K562 (cell line): Measurements from ENCODE around the gene NAA38. TPM values are rescaled to one million over a fixed set of nuclear protein-coding genes. Genes with fewer than 3 reads are reported as not detected.
A peak's percentile ranks its signal among the peaks of the same experiment; 100 is the strongest.

Source experiments
- CBX2 ChIP-seq: fragments of 200-600 bp; sonication (generic); IDR thresholded peaks from one replicate; pipeline ENCODE4 v1.6.1; 2012; ENCODE audit warnings: mild to moderate bottlenecking, low read length, inconsistent platforms; ENCODE audit not compliant: insufficient read depth, poor library complexity, severe bottlenecking
- CTBP1 ChIP-seq: fragments of 450-650 bp; IDR thresholded peaks from 2 replicates; pipeline ENCODE4 v1.6.1; 2016; ENCODE audit warnings: borderline replicate concordance
- GABPB2 ChIP-seq: fragments of 250-450 bp; sonication (Bioruptor Pico); conservative IDR thresholded peaks from 2 replicates; pipeline ENCODE4 v1.5.1; 2021; ENCODE audit warnings: mild to moderate bottlenecking
- KAT8 ChIP-seq: fragments of 450-650 bp; IDR thresholded peaks from 2 replicates; pipeline ENCODE4 v1.6.1; 2016; ENCODE audit warnings: low read depth, mild to moderate bottlenecking
- L3MBTL2 ChIP-seq: fragments of 450-650 bp; IDR thresholded peaks from 2 replicates; pipeline ENCODE4 v1.6.1; 2016; ENCODE audit warnings: mild to moderate bottlenecking, moderate library complexity
- MCM2 ChIP-seq: fragments of 450-650 bp; IDR thresholded peaks from 2 replicates; pipeline ENCODE4 v1.6.1; 2017; ENCODE audit warnings: low read depth, mild to moderate bottlenecking
- NCOR1 ChIP-seq: fragments of 450-650 bp; IDR thresholded peaks from 2 replicates; pipeline ENCODE4 v1.6.1; 2016; ENCODE audit warnings: mild to moderate bottlenecking, moderate library complexity
- NUFIP1 ChIP-seq: fragments of 450-650 bp; IDR thresholded peaks from 2 replicates; pipeline ENCODE4 v1.6.1; 2018; ENCODE audit not compliant: partially characterized antibody
- PHTF2 ChIP-seq: fragments of 250-450 bp; sonication (Bioruptor Pico); IDR thresholded peaks from 2 replicates; pipeline ENCODE4 v1.5.0; 2021; ENCODE audit warnings: mild to moderate bottlenecking
- PURB ChIP-seq: sonication (generic); formaldehyde crosslinking; IDR thresholded peaks from 2 replicates; pipeline ENCODE4 v1.9.0; 2021; ENCODE audit warnings: low read depth, mild to moderate bottlenecking, missing genetic modification reagents
- SRSF9 ChIP-seq: fragments of 200-400 bp; formaldehyde crosslinking; IDR thresholded peaks from 2 replicates; pipeline ENCODE4 v1.6.1; 2017; ENCODE audit warnings: low read depth, low read length, borderline replicate concordance
- TGIF2 ChIP-seq: sonication (generic); formaldehyde crosslinking; IDR thresholded peaks from 2 replicates; pipeline ENCODE4 v1.8.1; 2022; ENCODE audit warnings: mild to moderate bottlenecking, missing genetic modification reagents, moderate library complexity
- ZNF121 ChIP-seq: sonication (generic); formaldehyde crosslinking; conservative IDR thresholded peaks from 2 replicates; pipeline ENCODE4 v1.8.0; 2022; ENCODE audit warnings: missing genetic modification reagents
- ZNF184 ChIP-seq: sonication (generic); formaldehyde crosslinking; IDR thresholded peaks from 2 replicates; pipeline ENCODE4 v1.5.0; 2020; ENCODE audit warnings: missing genetic modification reagents
- ZNF23 ChIP-seq: fragments of 250-450 bp; sonication (Bioruptor Pico); IDR thresholded peaks from 2 replicates; pipeline ENCODE4 v1.4.0; 2020; ENCODE audit warnings: mild to moderate bottlenecking
- ZNF41 ChIP-seq: fragments of 250-450 bp; sonication (Bioruptor Pico); conservative IDR thresholded peaks from 2 replicates; pipeline ENCODE4 v1.4.0; 2020; ENCODE audit warnings: mild to moderate bottlenecking
- ZNF644 ChIP-seq: fragments of 200-800 bp; sonication (Bioruptor generic); IDR thresholded peaks from 2 replicates; pipeline ENCODE4 v1.6.1; 2016; ENCODE audit warnings: low read depth, missing genetic modification characterization, missing compliant biosample characterization
- polyA plus RNA-seq, 8 experiments: library from polyadenylated mRNA; depleted of rRNA in 4 of 8; stranded (reverse) in 5 of 8; unstranded in 3 of 8; fragments of >200 nt; fragmentation: Nextera tagmentation in 2 of 8; fragmentation: Illumina TruSeq in 1 of 8; extraction: Ambion mirVana in 2 of 8; extraction: Trizol in 1 of 8; gene quantifications; 2 replicates each; pipeline versions ENCODE4 v1.2.1 to v1.2.3, GENCODE V29; 2011 to 2014; ENCODE audit warnings: inconsistent platforms in 1 of 8, missing spikeins in 1 of 8
- total RNA-seq, 7 experiments: library from RNA; depleted of rRNA in 6 of 7; stranded (reverse); fragments of >200 nt in 6 of 7; fragmentation: Illumina TruSeq in 2 of 7; extraction: Trizol in 2 of 7; gene quantifications; 2 replicates each; pipeline versions ENCODE4 v1.2.1 to v1.2.3, GENCODE V29; 2011 to 2021; ENCODE audit warnings: low replicate concordance in 1 of 7
- TF ChIP-seq, protein P1 (sequence below): conservative IDR thresholded peaks from 2 replicates; pipeline ENCODE4 v1.6.1; 2011; ENCODE audit warnings: low read depth, mild to moderate bottlenecking, low read length; ENCODE audit not compliant: control insufficient read depth
- TF ChIP-seq, protein P2 (sequence below): fragments of 450-650 bp; IDR thresholded peaks from 2 replicates; pipeline ENCODE4 v1.6.1; 2016; ENCODE audit warnings: borderline replicate concordance
- TF ChIP-seq, protein P3 (sequence below): sonication (generic); formaldehyde crosslinking; IDR thresholded peaks from 2 replicates; pipeline ENCODE4 v1.8.0; 2022; ENCODE audit warnings: mild to moderate bottlenecking, missing genetic modification reagents
- TF ChIP-seq, protein P4 (sequence below): fragments of 250-450 bp; sonication (Bioruptor Pico); IDR thresholded peaks from 2 replicates; pipeline ENCODE4 v1.9.0; 2021; ENCODE audit warnings: mild to moderate bottlenecking
- TF ChIP-seq, protein P5 (sequence below): fragments of 250-450 bp; sonication (Bioruptor Pico); IDR thresholded peaks from 2 replicates; pipeline ENCODE4 v1.8.0; 2021; ENCODE audit warnings: moderate library complexity, mild to moderate bottlenecking, inconsistent platforms
- TF ChIP-seq, protein P6 (sequence below): fragments of 450-650 bp; conservative IDR thresholded peaks from 2 replicates; pipeline ENCODE4 v1.6.1; 2016; ENCODE audit warnings: missing genetic modification characterization, low read depth, mild to moderate bottlenecking, control low read depth, missing compliant biosample characterization

Gene NAA38
- total and polyA plus RNA-seq, 9 of the 15 experiments (the other 6 are each of a cell fraction or from before 2014, with no cell fraction given) = 16.4 to 99.8 (median 57.3) TPM

DNA sequence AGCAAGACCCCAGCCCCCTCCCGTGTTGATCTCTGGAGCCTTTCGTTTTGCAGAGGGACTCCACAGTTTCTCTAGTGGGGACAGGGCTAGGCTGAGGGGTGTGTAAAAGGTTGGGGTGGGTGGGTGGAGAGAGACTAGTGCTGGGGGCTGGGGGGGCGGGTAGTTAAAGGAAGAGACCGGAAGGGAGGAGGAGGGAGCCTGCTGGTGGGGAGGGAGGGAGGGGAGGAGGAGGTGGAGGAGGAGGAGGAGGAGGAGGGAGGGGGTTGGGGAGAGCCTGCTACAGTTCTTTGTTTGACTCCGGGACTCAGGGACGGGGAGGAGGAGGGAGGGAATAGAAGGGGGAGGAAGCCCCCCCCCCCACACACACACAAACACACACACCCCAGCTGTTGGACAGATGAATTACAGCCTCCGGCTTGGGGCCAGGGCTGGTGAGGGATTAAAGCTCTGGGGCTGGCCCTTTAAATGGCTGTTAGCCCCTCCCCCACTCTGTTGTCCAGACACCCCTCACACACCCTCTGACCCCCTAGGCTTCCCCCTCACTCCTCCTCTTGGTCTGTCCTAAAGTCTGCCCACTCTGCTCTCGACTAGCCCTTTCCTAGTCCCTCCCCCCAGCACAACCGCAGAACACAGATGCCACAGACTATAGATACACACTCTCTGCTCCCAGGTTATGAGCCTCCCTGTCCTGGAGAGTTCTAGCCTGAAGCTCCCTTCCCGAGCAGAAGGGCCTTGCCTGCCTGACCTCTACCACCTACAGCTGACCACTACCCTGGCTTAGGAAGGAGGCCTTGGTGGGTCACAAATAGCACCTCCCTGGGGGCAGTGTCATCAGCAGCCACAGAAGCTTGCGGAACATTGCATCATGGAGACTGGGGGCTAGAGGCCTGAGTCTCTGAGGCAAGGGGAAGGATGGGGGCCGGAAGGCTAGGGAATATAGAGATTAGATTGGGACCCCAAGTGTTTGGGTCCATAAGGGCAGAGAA is 19.0 kb downstream of the NAA38 start (continued):
- TF ChIP-seq NUFIP1 (no peak), NCOR1 (0 out of 2 replicates have a peak, but pooled peaks have one; percentile 13), SRSF9 (no peak), ZNF23 (CRISPR knock-in tag) (no peak), PHTF2 (CRISPR knock-in tag) (no peak), CTBP1 (peak; percentile 40), ZNF184 (CRISPR knock-in tag) (no peak), MCM2 (no peak), TGIF2 (CRISPR knock-in tag) (no peak), ZNF644 (no peak), CBX2 (no peak), ZNF121 (no peak), PURB (CRISPR knock-in tag) (no peak), ZNF41 (CRISPR knock-in tag) (no peak), L3MBTL2 (no peak), GABPB2 (CRISPR knock-in tag) (no peak), KAT8 (no peak)
- TF ChIP-seq, protein P1, sequence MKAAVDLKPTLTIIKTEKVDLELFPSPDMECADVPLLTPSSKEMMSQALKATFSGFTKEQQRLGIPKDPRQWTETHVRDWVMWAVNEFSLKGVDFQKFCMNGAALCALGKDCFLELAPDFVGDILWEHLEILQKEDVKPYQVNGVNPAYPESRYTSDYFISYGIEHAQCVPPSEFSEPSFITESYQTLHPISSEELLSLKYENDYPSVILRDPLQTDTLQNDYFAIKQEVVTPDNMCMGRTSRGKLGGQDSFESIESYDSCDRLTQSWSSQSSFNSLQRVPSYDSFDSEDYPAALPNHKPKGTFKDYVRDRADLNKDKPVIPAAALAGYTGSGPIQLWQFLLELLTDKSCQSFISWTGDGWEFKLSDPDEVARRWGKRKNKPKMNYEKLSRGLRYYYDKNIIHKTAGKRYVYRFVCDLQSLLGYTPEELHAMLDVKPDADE = no peak
- TF ChIP-seq, protein P2, sequence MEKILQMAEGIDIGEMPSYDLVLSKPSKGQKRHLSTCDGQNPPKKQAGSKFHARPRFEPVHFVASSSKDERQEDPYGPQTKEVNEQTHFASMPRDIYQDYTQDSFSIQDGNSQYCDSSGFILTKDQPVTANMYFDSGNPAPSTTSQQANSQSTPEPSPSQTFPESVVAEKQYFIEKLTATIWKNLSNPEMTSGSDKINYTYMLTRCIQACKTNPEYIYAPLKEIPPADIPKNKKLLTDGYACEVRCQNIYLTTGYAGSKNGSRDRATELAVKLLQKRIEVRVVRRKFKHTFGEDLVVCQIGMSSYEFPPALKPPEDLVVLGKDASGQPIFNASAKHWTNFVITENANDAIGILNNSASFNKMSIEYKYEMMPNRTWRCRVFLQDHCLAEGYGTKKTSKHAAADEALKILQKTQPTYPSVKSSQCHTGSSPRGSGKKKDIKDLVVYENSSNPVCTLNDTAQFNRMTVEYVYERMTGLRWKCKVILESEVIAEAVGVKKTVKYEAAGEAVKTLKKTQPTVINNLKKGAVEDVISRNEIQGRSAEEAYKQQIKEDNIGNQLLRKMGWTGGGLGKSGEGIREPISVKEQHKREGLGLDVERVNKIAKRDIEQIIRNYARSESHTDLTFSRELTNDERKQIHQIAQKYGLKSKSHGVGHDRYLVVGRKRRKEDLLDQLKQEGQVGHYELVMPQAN = no peak
- TF ChIP-seq, protein P3, sequence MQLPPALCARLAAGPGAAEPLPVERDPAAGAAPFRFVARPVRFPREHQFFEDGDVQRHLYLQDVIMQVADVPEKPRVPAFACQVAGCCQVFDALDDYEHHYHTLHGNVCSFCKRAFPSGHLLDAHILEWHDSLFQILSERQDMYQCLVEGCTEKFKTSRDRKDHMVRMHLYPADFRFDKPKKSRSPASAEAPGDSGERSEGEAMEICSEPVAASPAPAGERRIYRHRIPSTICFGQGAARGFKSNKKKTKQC (CRISPR knock-in tag) = no peak
- TF ChIP-seq, protein P4, sequence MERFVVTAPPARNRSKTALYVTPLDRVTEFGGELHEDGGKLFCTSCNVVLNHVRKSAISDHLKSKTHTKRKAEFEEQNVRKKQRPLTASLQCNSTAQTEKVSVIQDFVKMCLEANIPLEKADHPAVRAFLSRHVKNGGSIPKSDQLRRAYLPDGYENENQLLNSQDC (CRISPR knock-in tag) = no peak
- TF ChIP-seq, protein P5, sequence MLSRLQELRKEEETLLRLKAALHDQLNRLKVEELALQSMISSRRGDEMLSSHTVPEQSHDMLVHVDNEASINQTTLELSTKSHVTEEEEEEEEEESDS (CRISPR knock-in tag) = no peak
- TF ChIP-seq, protein P6, sequence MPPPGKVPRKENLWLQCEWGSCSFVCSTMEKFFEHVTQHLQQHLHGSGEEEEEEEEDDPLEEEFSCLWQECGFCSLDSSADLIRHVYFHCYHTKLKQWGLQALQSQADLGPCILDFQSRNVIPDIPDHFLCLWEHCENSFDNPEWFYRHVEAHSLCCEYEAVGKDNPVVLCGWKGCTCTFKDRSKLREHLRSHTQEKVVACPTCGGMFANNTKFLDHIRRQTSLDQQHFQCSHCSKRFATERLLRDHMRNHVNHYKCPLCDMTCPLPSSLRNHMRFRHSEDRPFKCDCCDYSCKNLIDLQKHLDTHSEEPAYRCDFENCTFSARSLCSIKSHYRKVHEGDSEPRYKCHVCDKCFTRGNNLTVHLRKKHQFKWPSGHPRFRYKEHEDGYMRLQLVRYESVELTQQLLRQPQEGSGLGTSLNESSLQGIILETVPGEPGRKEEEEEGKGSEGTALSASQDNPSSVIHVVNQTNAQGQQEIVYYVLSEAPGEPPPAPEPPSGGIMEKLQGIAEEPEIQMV (tag) = no peak
